Measurements from ENCODE around the gene SMO.
"Not testable (repeated sequence)": the region's sequence is repeated elsewhere in the genome, so short reads cannot be mapped to it uniquely, and the experiment has no call there.

Gene SMO

GRCh38 chr7:129209067-129209926 is 20.9 kb downstream of the SMO start:
- POLR2A ChIA-PET (ENCODE audit: low non-redundant PET): no interaction called here
- H3K27ac ChIP-seq: no peak overlapping the region
- CTCF ChIA-PET: interaction anchor here (0.5 to 2.4 kb wide), 7 partner anchors 9 to 768 kb away, joined by 3 to 12 read pairs (median 4); no protein-coding TSS in a partner anchor
- DNase-seq (ENCODE audit: low spot score): no peak
- no peak for TF ChIP-seq CTCF (conservative IDR thresholded peaks at IDR 0.05; ENCODE audit: low read depth)

GRCh38 chr7:129210256-129210988 is 22.0 kb downstream of the SMO start:
- peak; percentile 88 for TF ChIP-seq CTCF (conservative IDR thresholded peaks at IDR 0.05; ENCODE audit: low read depth)
- ChIA-PET POLR2A (ENCODE audit: low non-redundant PET) (no interaction called here), CTCF (interaction anchor here (0.5 to 2.5 kb wide), 6 partner anchors 8 to 770 kb away, joined by 3 to 18 read pairs (median 4); no protein-coding TSS in a partner anchor)
- H3K27ac ChIP-seq: no peak overlapping the region
- peak; percentile 50 for DNase-seq (ENCODE audit: low spot score)

GRCh38 chr7:129210989-129211312 is 22.5 kb downstream of the SMO start:
- ChIA-PET POLR2A (ENCODE audit: low non-redundant PET) (no interaction called here), CTCF (interaction anchor here (0.5 to 2.5 kb wide), 4 partner anchors 39 to 119 kb away, joined by 3 to 18 read pairs (median 8); no protein-coding TSS in a partner anchor)
- no peak for TF ChIP-seq CTCF (conservative IDR thresholded peaks at IDR 0.05; ENCODE audit: low read depth)
- H3K27ac ChIP-seq: no peak overlapping the region
- no peak for DNase-seq (ENCODE audit: low spot score)

GRCh38 chr7:129212126-129212525 is 23.7 kb downstream of the SMO start:
- POLR2A ChIA-PET (ENCODE audit: low non-redundant PET): no interaction called here
- no peak for DNase-seq (ENCODE audit: low spot score)
- H3K27ac ChIP-seq: no peak overlapping the region
- no peak for TF ChIP-seq CTCF (conservative IDR thresholded peaks at IDR 0.05; ENCODE audit: low read depth)
- CTCF ChIA-PET: interaction anchor here (0.6 to 2.5 kb wide), 2 partner anchors 48 to 86 kb away, joined by 3 to 18 read pairs; no protein-coding TSS in a partner anchor

- ChIA-PET POLR2A (ENCODE audit: low non-redundant PET) (no interaction called here), CTCF (interaction anchor here (0.6 to 2.5 kb wide), 4 partner anchors 49 to 391 kb away, joined by 3 to 18 read pairs (median 3); no protein-coding TSS in a partner anchor)
- no peak for TF ChIP-seq CTCF (conservative IDR thresholded peaks at IDR 0.05; ENCODE audit: low read depth)
- DNase-seq (ENCODE audit: low spot score): no peak
- no peak overlapping the region for H3K27ac ChIP-seq
Observed at GRCh38 chr7:129212596-129212995, 24.2 kb downstream of the SMO start.

- TF ChIP-seq CTCF (conservative IDR thresholded peaks at IDR 0.05; ENCODE audit: low read depth): peak; percentile 16; the same call in 1 of the 2 replicates
- ChIA-PET CTCF (interaction anchor here (0.6 to 1.5 kb wide), 3 partner anchors 45 to 418 kb away, joined by 3 to 6 read pairs (median 3); no protein-coding TSS in a partner anchor), POLR2A (ENCODE audit: low non-redundant PET) (interaction anchor here (0.5 kb wide), 1 partner anchor 61 kb away, joined by 5 read pairs; no protein-coding TSS in a partner anchor)
- DNase-seq (ENCODE audit: low spot score): no peak
- H3K27ac ChIP-seq: no peak overlapping the region
Observed at GRCh38 chr7:129213828-129214227, 25.4 kb downstream of the SMO start.

GRCh38 chr7:129215691-129216090 is 27.3 kb downstream of the SMO start:
- CTCF ChIA-PET; DNase-seq (ENCODE audit: low spot score); H3K27ac ChIP-seq; POLR2A ChIA-PET (ENCODE audit: low non-redundant PET): not testable (repeated sequence)

- POLR2A ChIA-PET (ENCODE audit: low non-redundant PET); DNase-seq (ENCODE audit: low spot score); H3K27ac ChIP-seq; CTCF ChIA-PET: not testable (repeated sequence)
Observed at GRCh38 chr7:129216101-129216715, 27.8 kb downstream of the SMO start.

- POLR2A ChIA-PET (ENCODE audit: low non-redundant PET); DNase-seq (ENCODE audit: low spot score); CTCF ChIA-PET; H3K27ac ChIP-seq: not testable (repeated sequence)
Observed at GRCh38 chr7:129216821-129217416, 28.5 kb downstream of the SMO start.
